Epithelial cell of umbilical artery (primary cell): ENCODE measurements around the gene C9orf85. TPM values are rescaled to one million over a fixed set of nuclear protein-coding genes. Genes with fewer than 3 reads are reported as not detected.

Source experiments
- total RNA-seq: library from RNA; depleted of rRNA; stranded (reverse); fragments of >200 nt; gene quantifications from 2 replicates; pipeline ENCODE4 v1.2.3, GENCODE V29; 2014

C9orf85 gene, protein sequence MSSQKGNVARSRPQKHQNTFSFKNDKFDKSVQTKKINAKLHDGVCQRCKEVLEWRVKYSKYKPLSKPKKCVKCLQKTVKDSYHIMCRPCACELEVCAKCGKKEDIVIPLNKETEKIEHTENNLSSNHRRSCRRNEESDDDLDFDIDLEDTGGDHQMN
- total RNA-seq = 11.0 and 11.4 TPM in 2 replicates

DNA sequence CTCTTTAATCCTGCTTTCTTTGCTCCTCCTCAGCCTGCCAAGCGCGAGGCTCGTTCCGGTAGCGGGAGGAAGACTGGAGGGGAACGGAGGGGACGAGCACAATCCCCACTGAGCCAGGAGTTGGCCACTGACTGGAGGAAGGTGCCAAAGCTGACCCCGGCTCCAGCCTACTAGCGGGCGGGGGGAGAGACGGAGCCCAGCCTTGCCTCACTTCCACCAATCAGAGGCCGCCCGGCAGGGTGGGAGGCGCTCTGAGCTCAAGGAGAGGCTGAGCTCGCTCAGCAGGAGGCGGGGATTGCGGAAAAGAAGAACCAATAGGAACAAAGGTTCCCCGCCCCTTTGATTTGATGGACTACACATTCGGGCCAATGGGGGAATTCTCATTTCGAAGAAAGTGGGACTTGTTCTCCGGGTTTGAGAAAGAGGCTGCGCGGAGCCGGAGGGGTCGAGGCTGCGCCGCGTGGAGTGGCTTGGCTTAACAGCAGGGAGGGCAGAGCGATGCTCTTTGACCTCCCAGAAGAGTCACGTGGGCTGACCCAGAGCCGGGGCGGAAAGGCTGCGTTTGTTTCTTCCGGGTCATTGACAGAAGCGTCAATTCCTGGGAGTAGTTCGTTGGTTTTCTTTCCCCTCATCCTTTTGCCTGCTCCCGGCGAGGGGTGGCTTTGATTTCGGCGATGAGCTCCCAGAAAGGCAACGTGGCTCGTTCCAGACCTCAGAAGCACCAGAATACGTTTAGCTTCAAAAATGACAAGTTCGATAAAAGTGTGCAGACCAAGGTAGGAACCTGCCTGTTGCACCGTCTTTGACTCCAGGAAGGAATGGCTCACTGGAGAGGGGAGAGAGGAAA lies at the start of gene C9orf85, which contains the start of gene ABHD17B:
Gene C9orf85 (plus strand): TSS at position 579 of the 847 bp plus-strand sequence. CDS start 96 bp downstream, at position 675.
Gene ABHD17B (minus strand): TSS at position 133 of the 847 bp plus-strand sequence. CDS start 36,113 bp downstream, outside the sequence.

Other genes starting within 250 kb of the C9orf85 start
- gene CEMIP2, start 143.1 kb upstream of the C9orf85 start, total RNA-seq = 62.0 and 97.4 TPM in 2 replicates
- gene ABHD17B, start 446 bp upstream of the C9orf85 start, total RNA-seq = 27.7 and 33.5 TPM in 2 replicates
- not detected in 2 replicates for gene C9orf57, start 149.0 kb downstream of the C9orf85 start, total RNA-seq
- gene GDA, start 237.8 kb downstream of the C9orf85 start, total RNA-seq = not detected in 2 replicates